ENCODE data around the gene ATXN1. TPM values are rescaled to one million over a fixed set of nuclear protein-coding genes. Genes with fewer than 3 reads are reported as not detected.

ATXN1 gene
- polyA plus RNA-seq, 2 of the 4 experiments (the other 2 are of a cell fraction) = 2.9 to 8.3 TPM

DNA sequence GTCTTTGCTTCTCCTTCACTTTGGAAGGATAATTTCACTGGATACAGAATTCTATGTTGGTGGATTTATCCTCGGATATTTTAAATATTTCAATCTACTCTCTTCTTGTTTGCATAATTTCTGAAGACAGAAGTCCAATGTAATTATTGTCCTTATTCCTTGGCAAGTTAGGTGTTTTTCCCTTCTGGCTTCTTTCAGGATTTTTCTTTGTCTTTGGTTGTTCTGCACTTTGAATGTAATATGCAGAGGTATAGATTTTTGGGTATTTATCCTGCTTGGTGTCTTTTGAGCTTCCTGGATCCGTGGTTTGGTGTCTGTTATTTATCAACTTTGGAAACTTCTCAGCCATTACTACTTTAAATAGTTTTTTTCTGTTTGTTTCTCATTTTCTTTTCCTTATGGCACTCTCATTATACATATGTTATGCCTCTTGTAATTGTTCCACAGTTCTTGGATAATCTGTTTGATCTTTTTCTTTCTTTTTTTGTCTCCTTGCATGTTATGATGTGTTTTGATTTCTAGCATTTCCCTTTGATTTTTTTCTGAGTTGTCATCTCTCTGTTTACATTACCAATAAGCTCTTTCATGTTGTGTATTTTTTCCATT, 48.6 kb upstream of the ATXN1 start (continued):
- TF ChIP-seq HOXB13 (CRISPR knock-in tag; IDR thresholded peaks at IDR 0.05; ENCODE audit: low read depth) = no peak

GRCh38 chr6:16807956-16808355, 46.7 kb upstream of the ATXN1 start:
- 0 out of 3 replicates have a peak, but pooled peaks cover 5% of the 10 kb centered on the region for H3K9me3 ChIP-seq
- ATAC-seq (no peak), DNase-seq (ENCODE audit: low read depth in 1 of 2, low spot score in 1 of 2) (no peak), FAIRE-seq (no peak)
- H3K4me2 ChIP-seq = no peak overlapping the region
- H3K27ac ChIP-seq = no peak overlapping the region
- CTCF ChIA-PET = no interaction called here
- 70% methylated on average over 5 of the region's 6 CpGs for WGBS (ENCODE audit: missing lambda C conversion rate)
- peaks cover 17% of the 10 kb centered on the region for H3K4me1 ChIP-seq
- no peak for TF ChIP-seq FOSL2 (IDR thresholded peaks at IDR 0.05)
- TF ChIP-seq FOSL2 (CRISPR knock-in tag; IDR thresholded peaks at IDR 0.05) = no peak
- no peak for TF ChIP-seq NR3C1 (IDR thresholded peaks at IDR 0.05)
- TF ChIP-seq E2F6 (IDR thresholded peaks at IDR 0.05; ENCODE audit: borderline replicate concordance, low read depth) = no peak
- TF ChIP-seq TP53 (CRISPR knock-in tag; IDR thresholded peaks at IDR 0.05) = no peak
- TF ChIP-seq KDM1A (IDR thresholded peaks at IDR 0.05; ENCODE audit: low read depth) = no peak
- no peak for TF ChIP-seq ATOH8 (CRISPR knock-in tag; IDR thresholded peaks at IDR 0.05; ENCODE audit: low read depth)
- H3K4me3 ChIP-seq = no peak overlapping the region
- POLR2A ChIA-PET = no interaction called here

GRCh38 chr6:16806363-16806762, 45.1 kb upstream of the ATXN1 start:
- POLR2A ChIA-PET = no interaction called here
- H3K9me3 ChIP-seq = 0 out of 3 replicates have a peak, but pooled peaks cover 3% of the 10 kb centered on the region
- FAIRE-seq = no peak
- WGBS (ENCODE audit: missing lambda C conversion rate) = 62% methylated on average over 2 of the region's 2 CpGs
- H3K4me3 ChIP-seq = no peak overlapping the region
- TF ChIP-seq ZSCAN20 (CRISPR knock-in tag; IDR thresholded peaks at IDR 0.05) = no peak
- no peak for TF ChIP-seq BCL3 (IDR thresholded peaks at IDR 0.05)
- TF ChIP-seq RFX5 (IDR thresholded peaks at IDR 0.05) = no peak
- TF ChIP-seq ZFP36 (IDR thresholded peaks at IDR 0.05; ENCODE audit: borderline replicate concordance, partially characterized antibody) = no peak
- TF ChIP-seq HOXA7 (CRISPR knock-in tag; IDR thresholded peaks at IDR 0.05) = no peak
- no peak for TF ChIP-seq E2F6 (IDR thresholded peaks at IDR 0.05; ENCODE audit: borderline replicate concordance, low read depth)
- no peak for TF ChIP-seq BHLHE40 (IDR thresholded peaks at IDR 0.05; ENCODE audit: low read depth, low read length)
- TF ChIP-seq JUN (IDR thresholded peaks at IDR 0.05) = no peak
- no peak for TF ChIP-seq TP53 (CRISPR knock-in tag; IDR thresholded peaks at IDR 0.05)
- no peak for TF ChIP-seq MAX (IDR thresholded peaks at IDR 0.05)
- no peak overlapping the region for H3K27ac ChIP-seq
- no peak overlapping the region for H3K4me2 ChIP-seq
- no peak for DNase-seq (ENCODE audit: low read depth in 1 of 2, low spot score in 1 of 2)
- H3K4me1 ChIP-seq = peaks cover 18% of the 10 kb centered on the region
- CTCF ChIA-PET = interaction anchor here (1.0 kb wide), 1 partner anchor 292 kb away, joined by 3 read pairs; no protein-coding TSS in a partner anchor
- no peak for ATAC-seq

DNA sequence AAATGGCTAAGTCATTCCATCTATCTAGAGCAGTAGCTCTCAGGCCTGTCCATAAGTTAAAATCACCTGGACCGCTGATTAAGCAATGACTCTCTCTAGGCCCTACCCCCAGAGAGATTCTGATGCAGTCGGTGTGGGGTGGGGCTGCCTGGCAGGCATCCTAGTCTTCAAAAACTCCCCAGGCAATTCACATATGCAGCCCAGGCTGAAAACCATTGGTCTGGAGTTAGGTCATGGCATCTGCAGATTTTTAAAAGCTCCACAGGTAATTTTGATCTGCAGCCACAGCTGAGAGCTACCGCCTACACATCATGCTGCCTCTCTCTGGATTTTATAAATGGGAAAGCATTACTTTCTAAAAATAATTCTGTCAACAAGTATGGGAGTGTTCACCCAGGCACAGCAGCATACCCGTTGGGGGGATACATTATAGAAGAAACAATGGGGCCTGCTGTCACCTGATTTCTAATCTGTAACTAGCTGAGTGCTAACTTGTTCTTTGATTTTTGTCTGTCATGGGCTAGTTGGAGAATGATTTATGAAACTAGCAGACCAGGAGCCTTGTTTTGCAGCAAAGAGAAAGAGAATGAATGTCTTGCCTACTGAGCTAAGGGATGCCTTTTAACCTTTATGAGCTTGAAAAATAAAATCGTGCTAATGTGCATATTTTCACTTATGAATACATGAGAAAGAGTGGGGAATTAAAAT, 44.1 kb upstream of the ATXN1 start:
- no peak for FAIRE-seq
- Histone ChIP-seq H3K27ac (peak overlapping the region in 1 of 2 experiments; percentile 57; a peak in 2 of 6 replicates), H3K9me3 (0 out of 3 replicates have a peak, but pooled peaks cover 2% of the 10 kb centered on the region), H3K4me1 (peaks cover 28% of the 10 kb centered on the region), H3K4me3 (no peak overlapping the region), H3K4me2 (peak overlapping the region; percentile 22)
- no peak for DNase-seq (ENCODE audit: low read depth in 1 of 2, low spot score in 1 of 2)
- TF ChIP-seq, protein P1, sequence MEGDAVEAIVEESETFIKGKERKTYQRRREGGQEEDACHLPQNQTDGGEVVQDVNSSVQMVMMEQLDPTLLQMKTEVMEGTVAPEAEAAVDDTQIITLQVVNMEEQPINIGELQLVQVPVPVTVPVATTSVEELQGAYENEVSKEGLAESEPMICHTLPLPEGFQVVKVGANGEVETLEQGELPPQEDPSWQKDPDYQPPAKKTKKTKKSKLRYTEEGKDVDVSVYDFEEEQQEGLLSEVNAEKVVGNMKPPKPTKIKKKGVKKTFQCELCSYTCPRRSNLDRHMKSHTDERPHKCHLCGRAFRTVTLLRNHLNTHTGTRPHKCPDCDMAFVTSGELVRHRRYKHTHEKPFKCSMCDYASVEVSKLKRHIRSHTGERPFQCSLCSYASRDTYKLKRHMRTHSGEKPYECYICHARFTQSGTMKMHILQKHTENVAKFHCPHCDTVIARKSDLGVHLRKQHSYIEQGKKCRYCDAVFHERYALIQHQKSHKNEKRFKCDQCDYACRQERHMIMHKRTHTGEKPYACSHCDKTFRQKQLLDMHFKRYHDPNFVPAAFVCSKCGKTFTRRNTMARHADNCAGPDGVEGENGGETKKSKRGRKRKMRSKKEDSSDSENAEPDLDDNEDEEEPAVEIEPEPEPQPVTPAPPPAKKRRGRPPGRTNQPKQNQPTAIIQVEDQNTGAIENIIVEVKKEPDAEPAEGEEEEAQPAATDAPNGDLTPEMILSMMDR (IDR thresholded peaks at IDR 0.05) = no peak
- no peak for TF ChIP-seq JUN (IDR thresholded peaks at IDR 0.05)
- TF ChIP-seq ZNF302 (CRISPR knock-in tag; IDR thresholded peaks at IDR 0.05) = no peak
- TF ChIP-seq HEYL (CRISPR knock-in tag; IDR thresholded peaks at IDR 0.05) = no peak
- no peak for TF ChIP-seq RNF2 (IDR thresholded peaks at IDR 0.05; ENCODE audit: borderline replicate concordance, low read depth)
- TF ChIP-seq RAD21 (conservative IDR thresholded peaks at IDR 0.05 in 1 of 2, IDR thresholded peaks at IDR 0.05 in 1 of 2) = no peak
- no peak for TF ChIP-seq SMC3 (IDR thresholded peaks at IDR 0.05)
- TF ChIP-seq KDM5A (IDR thresholded peaks at IDR 0.05) = no peak
- TF ChIP-seq HOXB13 (CRISPR knock-in tag; IDR thresholded peaks at IDR 0.05; ENCODE audit: low read depth) = no peak
- TF ChIP-seq FOSB (CRISPR knock-in tag; IDR thresholded peaks at IDR 0.05) = no peak
- TF ChIP-seq GATA3 (IDR thresholded peaks at IDR 0.05; ENCODE audit: borderline replicate concordance) = no peak
- ATAC-seq = no peak
- 35% methylated on average over 4 of the region's 5 CpGs for WGBS (ENCODE audit: missing lambda C conversion rate)
- POLR2A ChIA-PET = no interaction called here
- CTCF ChIA-PET = interaction anchor here (1.3 to 2.4 kb wide), 2 partner anchors 14 to 159 kb away, joined by 3 to 8 read pairs; no protein-coding TSS in a partner anchor
